Femur (tissue), 1 donor: ENCODE measurements around the gene SLC25A29.

Source experiments
- DNase-seq: peaks from one replicate; pipeline ENCODE4 v3.0.0-alpha.2; 2017

SLC25A29 gene

GRCh38 chr14:100279133-100279532 lies 27.1 kb downstream of the SLC25A29 start:
- no peak for DNase-seq

GRCh38 chr14:100278702-100279101 lies 27.5 kb downstream of the SLC25A29 start:
- peak; percentile 50 for DNase-seq

GRCh38 chr14:100275214-100275613 lies 31.0 kb downstream of the SLC25A29 start:
- no peak for DNase-seq

GRCh38 chr14:100274250-100274649 lies 32.0 kb downstream of the SLC25A29 start:
- DNase-seq, result no peak

- DNase-seq, result no peak
These were observed 34.9 kb downstream of the SLC25A29 start for GRCh38 chr14:100271247-100271939.

- no peak for DNase-seq
These were observed 37.5 kb downstream of the SLC25A29 start for GRCh38 chr14:100268591-100269207.

- DNase-seq, result no peak
These were observed 38.3 kb downstream of the SLC25A29 start for GRCh38 chr14:100267990-100268389.

GRCh38 chr14:100263141-100263540 lies 43.1 kb downstream of the SLC25A29 start:
- no peak for DNase-seq

- no peak for DNase-seq
These were observed 43.7 kb downstream of the SLC25A29 start for GRCh38 chr14:100262545-100262944.

GRCh38 chr14:100261621-100262020 lies 44.6 kb downstream of the SLC25A29 start:
- DNase-seq, result no peak

GRCh38 chr14:100256339-100256895 lies 49.8 kb downstream of the SLC25A29 start:
- DNase-seq, result no peak

GRCh38 chr14:100252684-100253083 lies 53.6 kb downstream of the SLC25A29 start:
- DNase-seq, result no peak

- DNase-seq, result no peak
These were observed 55.3 kb downstream of the SLC25A29 start for GRCh38 chr14:100250732-100251465.

- DNase-seq, result no peak
These were observed 59.3 kb downstream of the SLC25A29 start for GRCh38 chr14:100246809-100247428.

- no peak for DNase-seq
These were observed 63.2 kb downstream of the SLC25A29 start for GRCh38 chr14:100243020-100243419.

- no peak for DNase-seq
These were observed 65.0 kb downstream of the SLC25A29 start for GRCh38 chr14:100241279-100241678.
